ENCODE measurements around the gene SULT1C2. TPM values are rescaled to one million over a fixed set of nuclear protein-coding genes. Genes with fewer than 3 reads are reported as not detected.

SULT1C2 gene
- total and polyA plus RNA-seq, 2 of the 4 experiments (the other 2 are of a cell fraction): 0.09 TPM; not detected in 1

DNA sequence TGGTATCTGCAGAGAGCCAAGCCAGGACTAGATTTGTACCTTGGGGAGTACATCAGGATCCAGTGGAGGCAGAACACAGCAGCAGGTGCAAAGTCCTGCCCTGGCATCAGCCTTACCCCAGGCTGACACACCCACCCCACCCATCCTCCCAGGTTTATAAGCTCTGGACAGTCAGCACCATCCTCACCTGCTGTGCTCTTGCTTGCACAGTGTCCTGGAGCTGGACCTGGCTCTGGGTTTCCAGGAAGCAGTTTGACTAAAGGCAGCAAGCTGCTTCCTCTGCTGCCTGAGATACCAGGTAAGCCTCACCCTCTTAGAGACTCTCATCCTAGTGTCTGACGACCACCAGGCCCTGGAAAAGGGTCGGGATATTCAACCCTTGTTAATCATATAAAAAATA is 48.9 kb upstream of the SULT1C2 start, which contains the start of gene SULT1C3:
SULT1C3 (plus strand) TSS at position 183 of the 400 bp plus-strand sequence. CDS start 7,227 bp downstream, outside the sequence.
- Histone ChIP-seq H2BK5ac (ENCODE audit: low read depth, low read length, poor library complexity, severe bottlenecking) (no peak within 1 kb of the TSS), H3K56ac (ENCODE audit: extremely low read depth, insufficient read depth, low read length) (no peak within 1 kb of the TSS), H2AK9ac (replicated peaks; ENCODE audit: low read depth, low read length, poor library complexity) (no peak within 1 kb of the TSS), H3K27ac (ENCODE audit: insufficient read depth, low read length) (no peak within 1 kb of the TSS), H2AK5ac (ENCODE audit: low read depth, low read length) (no peak within 1 kb of the TSS), H3K79me1 (ENCODE audit: low read depth in 1 of 2, low read length in 2 of 2) (no peaks in the 10 kb centered on the region), H4K5ac (ENCODE audit: low read depth, low read length) (no peak within 1 kb of the TSS), H3K4me3 (ENCODE audit: insufficient read depth, low read depth, low read length) (no peak within 1 kb of the TSS), H4K20me1 (ENCODE audit: insufficient read depth, low read length) (no peaks in the 10 kb centered on the region), H2BK15ac (ENCODE audit: low read depth, low read length) (no peak within 1 kb of the TSS), H3K4me2 (ENCODE audit: low read depth, low read length) (no peak within 1 kb of the TSS), H3K4ac (ENCODE audit: low read depth, low read length) (no peak within 1 kb of the TSS), H3K36me3 (ENCODE audit: control insufficient read depth, insufficient read depth, low read length) (no peaks in the 10 kb centered on the region), H3K18ac (ENCODE audit: low read depth, low read length) (no peak within 1 kb of the TSS), H3K27me3 (ENCODE audit: control insufficient read depth, insufficient read depth, low read length) (peaks cover 5% of the 10 kb centered on the region; the same call in 1 of the 2 replicates), H2BK120ac (ENCODE audit: low read depth, low read length) (no peak within 1 kb of the TSS), H3K9ac (ENCODE audit: low read depth, low read length) (no peak within 1 kb of the TSS), H2BK20ac (ENCODE audit: low read depth, low read length) (no peak within 1 kb of the TSS), H4K91ac (ENCODE audit: insufficient read depth, low read depth, low read length) (no peak within 1 kb of the TSS), H3K14ac (replicated peaks; ENCODE audit: low read depth, low read length) (no peak within 1 kb of the TSS), H4K8ac (ENCODE audit: low read depth in 2 of 2, low read length in 2 of 2) (no peak within 1 kb of the TSS), H3K23ac (ENCODE audit: low read depth, low read length) (no peak within 1 kb of the TSS), H2AFZ (replicated peaks; ENCODE audit: low read length, poor library complexity) (no peak within 1 kb of the TSS), H3K9me3 (ENCODE audit: control insufficient read depth, insufficient read depth, low read length) (peaks cover 3% of the 10 kb centered on the region; the same call in 1 of the 2 replicates), H3K4me1 (ENCODE audit: control insufficient read depth, insufficient read depth, low read length) (no peaks in the 10 kb centered on the region), H3K9me1 (ENCODE audit: insufficient read depth, low read length) (no peaks in the 10 kb centered on the region)
- DNase-seq (no peak), ATAC-seq (ENCODE audit: low read depth) (no peak)
- intact Hi-C loops (cut with micrococcal nuclease): no loop called here
- in situ Hi-C loops (cut with MboI; ENCODE audit: low sequenced_read_pairs): no loop called here
- POLR2A ChIA-PET (ENCODE audit: unreplicated experiment): no interaction called here
- no TSS peak for BruUV-seq (replicated peaks)
- CTCF ChIA-PET: no interaction called here
- no CpG with 5 or more reads among the region's 2 CpGs for WGBS, 2 experiments (ENCODE audit: extremely low coverage in 2 of 2, insufficient read length in 1 of 2)
- TF ChIP-seq RCOR1 (IDR thresholded peaks at IDR 0.05; ENCODE audit: insufficient replicate concordance, low read length): no peak
- TF ChIP-seq, protein P1, sequence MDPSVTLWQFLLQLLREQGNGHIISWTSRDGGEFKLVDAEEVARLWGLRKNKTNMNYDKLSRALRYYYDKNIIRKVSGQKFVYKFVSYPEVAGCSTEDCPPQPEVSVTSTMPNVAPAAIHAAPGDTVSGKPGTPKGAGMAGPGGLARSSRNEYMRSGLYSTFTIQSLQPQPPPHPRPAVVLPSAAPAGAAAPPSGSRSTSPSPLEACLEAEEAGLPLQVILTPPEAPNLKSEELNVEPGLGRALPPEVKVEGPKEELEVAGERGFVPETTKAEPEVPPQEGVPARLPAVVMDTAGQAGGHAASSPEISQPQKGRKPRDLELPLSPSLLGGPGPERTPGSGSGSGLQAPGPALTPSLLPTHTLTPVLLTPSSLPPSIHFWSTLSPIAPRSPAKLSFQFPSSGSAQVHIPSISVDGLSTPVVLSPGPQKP (IDR thresholded peaks at IDR 0.05; ENCODE audit: borderline replicate concordance, low read depth, low read length): no peak
- no peak for TF ChIP-seq MAZ (IDR thresholded peaks at IDR 0.05; ENCODE audit: borderline replicate concordance, low read depth, low read length)
- no peak for TF ChIP-seq RFX5 (IDR thresholded peaks at IDR 0.05; ENCODE audit: low read depth, low read length)
- TF ChIP-seq POLR2A (IDR thresholded peaks at IDR 0.05; ENCODE audit: low read depth, low read length): no peak
- TF ChIP-seq SMC3 (IDR thresholded peaks at IDR 0.05; ENCODE audit: low read depth, low read length): no peak
- no peak for TF ChIP-seq CEBPB (IDR thresholded peaks at IDR 0.05; ENCODE audit: low read depth, low read length)
- no peak for TF ChIP-seq CHD1 (IDR thresholded peaks at IDR 0.05; ENCODE audit: low read depth, low read length)
- TF ChIP-seq, protein P2, sequence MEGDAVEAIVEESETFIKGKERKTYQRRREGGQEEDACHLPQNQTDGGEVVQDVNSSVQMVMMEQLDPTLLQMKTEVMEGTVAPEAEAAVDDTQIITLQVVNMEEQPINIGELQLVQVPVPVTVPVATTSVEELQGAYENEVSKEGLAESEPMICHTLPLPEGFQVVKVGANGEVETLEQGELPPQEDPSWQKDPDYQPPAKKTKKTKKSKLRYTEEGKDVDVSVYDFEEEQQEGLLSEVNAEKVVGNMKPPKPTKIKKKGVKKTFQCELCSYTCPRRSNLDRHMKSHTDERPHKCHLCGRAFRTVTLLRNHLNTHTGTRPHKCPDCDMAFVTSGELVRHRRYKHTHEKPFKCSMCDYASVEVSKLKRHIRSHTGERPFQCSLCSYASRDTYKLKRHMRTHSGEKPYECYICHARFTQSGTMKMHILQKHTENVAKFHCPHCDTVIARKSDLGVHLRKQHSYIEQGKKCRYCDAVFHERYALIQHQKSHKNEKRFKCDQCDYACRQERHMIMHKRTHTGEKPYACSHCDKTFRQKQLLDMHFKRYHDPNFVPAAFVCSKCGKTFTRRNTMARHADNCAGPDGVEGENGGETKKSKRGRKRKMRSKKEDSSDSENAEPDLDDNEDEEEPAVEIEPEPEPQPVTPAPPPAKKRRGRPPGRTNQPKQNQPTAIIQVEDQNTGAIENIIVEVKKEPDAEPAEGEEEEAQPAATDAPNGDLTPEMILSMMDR (conservative IDR thresholded peaks at IDR 0.05; ENCODE audit: low read depth, low read length): no peak
- dilution Hi-C loops (cut with HindIII; ENCODE audit: low sequenced_read_pairs, unreplicated experiment): no loop called here
